CD4-positive, alpha-beta T cell (primary cell): ENCODE measurements around the gene RPTOR. TPM values are rescaled to one million over a fixed set of nuclear protein-coding genes. Genes with fewer than 3 reads are reported as not detected.
A peak's percentile ranks its signal among the peaks of the same experiment; 100 is the strongest.

Source experiments
- ATAC-seq: fragments of 200-7000 bp; cut with Tn5 transposase; one replicate; pipeline ENCODE4 v1.10.0; 2022; ENCODE audit warnings: mild to moderate bottlenecking; ENCODE audit not compliant: poor library complexity
- CTCF ChIA-PET: fragments of 350-600 bp; sonication (Branson Sonifier 250); formaldehyde crosslinking; loops from one replicate; lab custom pipeline; 2021; ENCODE audit warnings: antibody characterized with exemption, inconsistent platforms; lab: Charles Lee
- POLR2A ChIA-PET: fragments of 350-600 bp; sonication (Branson Sonifier 250); formaldehyde crosslinking; loops from one replicate; lab custom pipeline; 2021; ENCODE audit warnings: antibody characterized with exemption, inconsistent platforms; lab: Charles Lee
- DNase-seq, 14 experiments: peaks; one replicate each; pipeline ENCODE4 v3.0.0-alpha.2; 2013 to 2020; ENCODE audit warnings: mixed read lengths in 2 of 14
- H3K27ac ChIP-seq, 2 donors: one replicate each; pipeline versions ENCODE4 v1.5.1 to v1.7.0; 2013; ENCODE audit warnings: low read length in 2 of 2, low read depth in 1 of 2, mild to moderate bottlenecking in 1 of 2
- H3K27me3 ChIP-seq, 2 experiments: 1 replicate in 1 of 2; 2 replicates in 1 of 2; pipeline versions ENCODE4 v1.6.1 to v1.7.0; 2013; ENCODE audit warnings: low read length in 2 of 2, control low read depth in 1 of 2, mild to moderate bottlenecking in 1 of 2, moderate library complexity in 1 of 2; ENCODE audit not compliant: insufficient read depth in 2 of 2, control insufficient read depth in 1 of 2
- H3K36me3 ChIP-seq: one replicate; pipeline ENCODE4 v1.6.1; 2013; ENCODE audit warnings: low read length, control low read depth; ENCODE audit not compliant: insufficient read depth
- H3K4me1 ChIP-seq: one replicate; pipeline ENCODE4 v1.6.1; 2013; ENCODE audit warnings: low read length, control low read depth; ENCODE audit not compliant: insufficient read depth
- H3K4me3 ChIP-seq: one replicate; pipeline ENCODE4 v1.5.1; 2013; ENCODE audit warnings: mild to moderate bottlenecking, low read length, moderate library complexity
- H3K9me3 ChIP-seq, 2 experiments: 1 replicate in 1 of 2; 2 replicates in 1 of 2; pipeline versions ENCODE4 v1.6.1 to v1.7.0; 2013; ENCODE audit warnings: low read length in 2 of 2, mild to moderate bottlenecking in 2 of 2, control low read depth in 1 of 2, moderate library complexity in 1 of 2; ENCODE audit not compliant: control insufficient read depth in 1 of 2, insufficient read depth in 1 of 2
- H3K27ac Mint-ChIP-seq: one replicate; pipeline ENCODE4 v1.8.0; 2020; ENCODE audit warnings: mixed read lengths
- H3K27me3 Mint-ChIP-seq: one replicate; pipeline ENCODE4 v1.8.0; 2021; ENCODE audit warnings: mixed read lengths
- H3K36me3 Mint-ChIP-seq: one replicate; pipeline ENCODE4 v1.8.0; 2021; ENCODE audit warnings: low read depth, mixed read lengths
- H3K4me1 Mint-ChIP-seq: one replicate; pipeline ENCODE4 v1.8.0; 2021; ENCODE audit warnings: low read depth, mixed read lengths
- H3K4me3 Mint-ChIP-seq: one replicate; pipeline ENCODE4 v1.8.0; 2020; ENCODE audit warnings: mild to moderate bottlenecking, mixed read lengths
- H3K9me3 Mint-ChIP-seq: one replicate; pipeline ENCODE4 v1.8.0; 2020; ENCODE audit warnings: mixed read lengths
- intact Hi-C, 2 experiments: fragments of 100-400 bp; cut with DNase I in 1 of 2; cut with micrococcal nuclease in 1 of 2; formaldehyde crosslinking; loops; one replicate each; pipeline versions ENCODE4 v1.15.1 to v1.9.0; 2023 to 2025; cut with DNase I, micrococcal nuclease
- total RNA-seq, 174 experiments: library from RNA in 2 of 174; stranded (reverse) in 2 of 174; gene quantifications; one replicate each; pipeline ENCODE4 v1.2.3 and lab custom pipeline; 2021 to 2026
- TF ChIP-seq, protein P1 (sequence below): fragments of 200-600 bp; IDR thresholded peaks from one replicate; pipeline ENCODE4 v1.8.0; 2022; ENCODE audit warnings: antibody characterized with exemption, mild to moderate bottlenecking

Gene RPTOR
- total RNA-seq, 2 experiments from 2014 or later = 45.0 to 47.1 TPM

DNA sequence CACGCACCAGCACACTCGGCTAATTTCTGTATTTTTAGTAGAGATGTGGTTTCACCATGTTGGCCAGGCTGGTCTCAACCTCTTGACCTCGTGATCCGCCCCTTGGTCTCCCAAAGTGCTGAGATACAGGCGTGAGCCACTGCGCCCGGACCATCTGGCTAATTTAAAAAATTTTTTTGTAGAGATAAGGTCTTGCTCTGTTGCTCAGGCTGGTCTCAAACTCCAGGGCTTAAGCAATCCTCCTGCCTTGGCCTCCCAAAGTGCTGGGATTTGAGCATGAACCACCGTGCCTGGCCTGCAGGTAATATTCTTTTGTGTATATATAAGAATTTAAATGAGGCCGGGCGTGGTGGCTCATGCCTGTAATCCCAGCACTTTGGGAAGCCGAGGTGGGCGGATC lies 115.0 kb downstream of the RPTOR start:
- Histone ChIP-seq H3K4me3 (no peak overlapping the region), H3K4me1 (peaks cover 24% of the 10 kb centered on the region), H3K9me3 (peaks cover 4% of the 10 kb centered on the region in 2 experiments), H3K27me3 (no peaks in the 10 kb centered on the region), H3K27ac (no peak overlapping the region), H3K36me3 (no peaks in the 10 kb centered on the region)
- CTCF ChIA-PET = no interaction called here
- intact Hi-C loops = loop anchor here (5.0 to 10.0 kb wide), 4 partner anchors 45 to 235 kb away; no protein-coding TSS in a partner anchor
- Mint-ChIP-seq H3K27me3 (no peaks in the 10 kb centered on the region), H3K36me3 (peaks cover 20% of the 10 kb centered on the region), H3K4me3 (no peak overlapping the region), H3K4me1 (peaks cover 57% of the 10 kb centered on the region), H3K9me3 (no peaks in the 10 kb centered on the region), H3K27ac (no peak overlapping the region)
- no peak for DNase-seq
- TF ChIP-seq, protein P1, sequence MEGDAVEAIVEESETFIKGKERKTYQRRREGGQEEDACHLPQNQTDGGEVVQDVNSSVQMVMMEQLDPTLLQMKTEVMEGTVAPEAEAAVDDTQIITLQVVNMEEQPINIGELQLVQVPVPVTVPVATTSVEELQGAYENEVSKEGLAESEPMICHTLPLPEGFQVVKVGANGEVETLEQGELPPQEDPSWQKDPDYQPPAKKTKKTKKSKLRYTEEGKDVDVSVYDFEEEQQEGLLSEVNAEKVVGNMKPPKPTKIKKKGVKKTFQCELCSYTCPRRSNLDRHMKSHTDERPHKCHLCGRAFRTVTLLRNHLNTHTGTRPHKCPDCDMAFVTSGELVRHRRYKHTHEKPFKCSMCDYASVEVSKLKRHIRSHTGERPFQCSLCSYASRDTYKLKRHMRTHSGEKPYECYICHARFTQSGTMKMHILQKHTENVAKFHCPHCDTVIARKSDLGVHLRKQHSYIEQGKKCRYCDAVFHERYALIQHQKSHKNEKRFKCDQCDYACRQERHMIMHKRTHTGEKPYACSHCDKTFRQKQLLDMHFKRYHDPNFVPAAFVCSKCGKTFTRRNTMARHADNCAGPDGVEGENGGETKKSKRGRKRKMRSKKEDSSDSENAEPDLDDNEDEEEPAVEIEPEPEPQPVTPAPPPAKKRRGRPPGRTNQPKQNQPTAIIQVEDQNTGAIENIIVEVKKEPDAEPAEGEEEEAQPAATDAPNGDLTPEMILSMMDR = no peak
- POLR2A ChIA-PET = no interaction called here
- ATAC-seq = no peak

DNA sequence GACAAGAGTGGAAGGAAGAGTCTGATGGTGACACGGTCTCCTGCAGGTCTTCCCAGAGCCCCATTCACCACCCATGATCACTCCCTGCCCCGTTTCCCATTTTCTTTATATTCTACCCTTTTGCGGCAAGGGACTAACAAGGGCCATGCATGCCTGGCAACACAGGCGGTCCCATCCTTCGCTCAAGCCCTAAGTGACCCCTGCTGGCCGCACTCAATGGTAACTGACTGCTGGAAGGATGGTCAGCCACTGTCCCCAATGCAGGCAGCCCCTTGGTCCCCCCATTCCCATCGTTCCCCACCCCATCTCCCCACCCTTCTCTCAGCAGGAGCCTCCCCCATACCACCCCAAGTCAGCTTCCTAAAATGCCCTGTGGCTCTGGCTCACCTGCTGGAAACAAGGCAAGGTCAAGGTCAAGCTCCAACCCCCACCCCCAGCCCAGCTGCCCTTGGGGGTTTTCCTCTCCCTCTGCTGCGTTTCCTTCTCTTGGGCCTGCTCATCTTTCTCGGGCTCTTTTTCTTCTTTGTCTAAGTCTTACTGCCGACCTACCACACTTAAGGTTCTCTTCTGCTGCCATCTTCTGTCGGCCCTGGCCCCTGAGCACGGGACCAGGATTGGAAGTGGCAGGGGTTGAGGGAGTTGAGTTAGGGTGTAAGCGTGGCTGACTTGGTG lies 116.0 kb downstream of the RPTOR start:
- POLR2A ChIA-PET = interaction anchor here (1.6 kb wide), 1 partner anchor 11 kb away, joined by 4 read pairs; no protein-coding TSS in a partner anchor
- Histone ChIP-seq H3K36me3 (no peaks in the 10 kb centered on the region), H3K4me3 (no peak overlapping the region), H3K4me1 (peaks cover 31% of the 10 kb centered on the region), H3K27me3 (no peaks in the 10 kb centered on the region), H3K9me3 (peaks cover 4% of the 10 kb centered on the region in 2 experiments), H3K27ac (no peak overlapping the region)
- CTCF ChIA-PET = interaction anchor here (4.1 kb wide), 1 partner anchor 11 kb away, joined by 12 read pairs; no protein-coding TSS in a partner anchor
- Mint-ChIP-seq H3K4me1 (peaks cover 65% of the 10 kb centered on the region), H3K4me3 (no peak overlapping the region), H3K9me3 (no peaks in the 10 kb centered on the region), H3K27ac (peak overlapping the region; percentile 99), H3K27me3 (no peaks in the 10 kb centered on the region), H3K36me3 (peaks cover 20% of the 10 kb centered on the region)
- intact Hi-C loops = loop anchor here (5.0 to 10.0 kb wide), 4 partner anchors 46 to 234 kb away; no protein-coding TSS in a partner anchor
- DNase-seq (no peak), ATAC-seq (no peak)
- TF ChIP-seq, protein P1 = no peak

DNA sequence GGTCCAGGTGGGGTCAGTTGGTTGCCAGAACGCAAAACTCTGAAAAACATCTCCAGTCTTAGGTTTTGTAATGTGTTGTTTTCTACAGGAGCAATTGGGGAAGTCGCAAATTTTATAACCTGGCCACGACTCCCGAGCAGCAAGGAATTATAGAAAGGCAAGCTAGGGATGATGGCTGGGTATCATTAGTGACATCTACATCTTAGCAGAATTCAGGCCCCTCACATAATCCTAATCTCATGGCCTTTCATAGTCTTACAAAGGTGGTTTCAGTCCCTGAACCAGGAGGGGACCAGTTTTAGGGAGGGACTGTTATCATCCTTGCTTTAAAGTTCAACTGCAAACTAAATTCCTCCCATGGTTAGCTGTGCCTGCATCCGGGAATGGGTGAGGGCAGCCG lies 117.9 kb downstream of the RPTOR start:
- Mint-ChIP-seq H3K27ac (peak overlapping the region; percentile 99), H3K4me1 (peaks cover 81% of the 10 kb centered on the region), H3K27me3 (no peaks in the 10 kb centered on the region), H3K36me3 (peaks cover 17% of the 10 kb centered on the region), H3K4me3 (no peak overlapping the region), H3K9me3 (no peaks in the 10 kb centered on the region)
- no peaks in the 10 kb centered on the region for H3K36me3 ChIP-seq
- H3K9me3 ChIP-seq = peaks cover 0 to under 1% of the 10 kb centered on the region in 2 experiments
- TF ChIP-seq, protein P1 = no peak
- no peaks in the 10 kb centered on the region for H3K27me3 ChIP-seq
- peaks cover 48% of the 10 kb centered on the region for H3K4me1 ChIP-seq
- no peak for ATAC-seq
- intact Hi-C loops = loop anchor here (5.0 to 10.0 kb wide), 4 partner anchors 48 to 232 kb away; no protein-coding TSS in a partner anchor
- H3K27ac ChIP-seq = peak overlapping the region in 1 of 2 donors; percentile 14
- no peak for DNase-seq
- ChIA-PET CTCF (interaction anchor here (4.1 kb wide), 1 partner anchor 13 kb away, joined by 12 read pairs; no protein-coding TSS in a partner anchor), POLR2A (interaction anchor here (0.5 to 2.9 kb wide), 7 partner anchors 9 to 308 kb away, joined by 3 to 18 read pairs (median 3); no protein-coding TSS in a partner anchor)
- no peak overlapping the region for H3K4me3 ChIP-seq
